GM23338 (cell line): Measurements from ENCODE around the gene SSH2.

Experiments
- EZH2 ChIP-seq: fragments of 200-600 bp; sonication (generic); IDR thresholded peaks from one replicate; pipeline ENCODE4 v1.8.0; 2017; ENCODE audit warnings: antibody characterized with exemption, mild to moderate bottlenecking, low read depth; ENCODE audit not compliant: unreplicated experiment
- POLR2AphosphoS5 ChIP-seq: IDR thresholded peaks from 2 replicates; pipeline ENCODE4 v1.6.1; 2016; ENCODE audit warnings: antibody characterized with exemption, low read depth
- TF ChIP-seq, protein P1 (sequence below), 2 experiments: fragments of 200-600 bp in 1 of 2; sonication (generic) in 1 of 2; conservative IDR thresholded peaks; 2 replicates each; pipeline versions ENCODE4 v1.5.1 to v1.6.1; 2016 to 2017; ENCODE audit warnings: antibody characterized with exemption in 2 of 2, low read depth in 2 of 2, mild to moderate bottlenecking in 2 of 2, moderate library complexity in 1 of 2
- TF ChIP-seq, protein P2 (sequence below): IDR thresholded peaks from one replicate; pipeline ENCODE4 v1.6.1; 2018; ENCODE audit warnings: antibody characterized with exemption; ENCODE audit not compliant: unreplicated experiment

DNA sequence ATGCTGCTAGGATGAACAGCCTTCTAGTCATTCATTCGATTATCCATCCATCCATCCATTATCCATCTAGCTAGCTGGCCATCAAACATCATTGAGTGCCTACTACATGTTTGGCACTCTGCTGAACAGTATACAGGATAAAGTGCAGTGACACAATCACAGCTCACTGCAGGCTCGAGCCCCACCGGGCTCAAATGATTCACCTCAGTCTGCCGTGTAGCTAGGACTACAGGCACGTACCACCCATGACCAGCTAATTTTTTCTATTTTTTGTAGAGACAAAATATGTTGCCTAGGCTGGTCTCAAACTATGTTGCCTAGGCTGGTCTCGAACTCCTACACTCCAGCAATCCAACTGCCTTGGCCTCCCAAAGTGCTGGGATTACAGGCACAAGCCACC lies 50.0 kb downstream of the SSH2 start:
- TF ChIP-seq, protein P1, sequence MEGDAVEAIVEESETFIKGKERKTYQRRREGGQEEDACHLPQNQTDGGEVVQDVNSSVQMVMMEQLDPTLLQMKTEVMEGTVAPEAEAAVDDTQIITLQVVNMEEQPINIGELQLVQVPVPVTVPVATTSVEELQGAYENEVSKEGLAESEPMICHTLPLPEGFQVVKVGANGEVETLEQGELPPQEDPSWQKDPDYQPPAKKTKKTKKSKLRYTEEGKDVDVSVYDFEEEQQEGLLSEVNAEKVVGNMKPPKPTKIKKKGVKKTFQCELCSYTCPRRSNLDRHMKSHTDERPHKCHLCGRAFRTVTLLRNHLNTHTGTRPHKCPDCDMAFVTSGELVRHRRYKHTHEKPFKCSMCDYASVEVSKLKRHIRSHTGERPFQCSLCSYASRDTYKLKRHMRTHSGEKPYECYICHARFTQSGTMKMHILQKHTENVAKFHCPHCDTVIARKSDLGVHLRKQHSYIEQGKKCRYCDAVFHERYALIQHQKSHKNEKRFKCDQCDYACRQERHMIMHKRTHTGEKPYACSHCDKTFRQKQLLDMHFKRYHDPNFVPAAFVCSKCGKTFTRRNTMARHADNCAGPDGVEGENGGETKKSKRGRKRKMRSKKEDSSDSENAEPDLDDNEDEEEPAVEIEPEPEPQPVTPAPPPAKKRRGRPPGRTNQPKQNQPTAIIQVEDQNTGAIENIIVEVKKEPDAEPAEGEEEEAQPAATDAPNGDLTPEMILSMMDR (conservative IDR thresholded peaks at IDR 0.05; ENCODE audit: low read depth in 2 of 2) = no peak
- TF ChIP-seq EZH2 = no peak
- no peak for TF ChIP-seq POLR2AphosphoS5
- TF ChIP-seq, protein P2, sequence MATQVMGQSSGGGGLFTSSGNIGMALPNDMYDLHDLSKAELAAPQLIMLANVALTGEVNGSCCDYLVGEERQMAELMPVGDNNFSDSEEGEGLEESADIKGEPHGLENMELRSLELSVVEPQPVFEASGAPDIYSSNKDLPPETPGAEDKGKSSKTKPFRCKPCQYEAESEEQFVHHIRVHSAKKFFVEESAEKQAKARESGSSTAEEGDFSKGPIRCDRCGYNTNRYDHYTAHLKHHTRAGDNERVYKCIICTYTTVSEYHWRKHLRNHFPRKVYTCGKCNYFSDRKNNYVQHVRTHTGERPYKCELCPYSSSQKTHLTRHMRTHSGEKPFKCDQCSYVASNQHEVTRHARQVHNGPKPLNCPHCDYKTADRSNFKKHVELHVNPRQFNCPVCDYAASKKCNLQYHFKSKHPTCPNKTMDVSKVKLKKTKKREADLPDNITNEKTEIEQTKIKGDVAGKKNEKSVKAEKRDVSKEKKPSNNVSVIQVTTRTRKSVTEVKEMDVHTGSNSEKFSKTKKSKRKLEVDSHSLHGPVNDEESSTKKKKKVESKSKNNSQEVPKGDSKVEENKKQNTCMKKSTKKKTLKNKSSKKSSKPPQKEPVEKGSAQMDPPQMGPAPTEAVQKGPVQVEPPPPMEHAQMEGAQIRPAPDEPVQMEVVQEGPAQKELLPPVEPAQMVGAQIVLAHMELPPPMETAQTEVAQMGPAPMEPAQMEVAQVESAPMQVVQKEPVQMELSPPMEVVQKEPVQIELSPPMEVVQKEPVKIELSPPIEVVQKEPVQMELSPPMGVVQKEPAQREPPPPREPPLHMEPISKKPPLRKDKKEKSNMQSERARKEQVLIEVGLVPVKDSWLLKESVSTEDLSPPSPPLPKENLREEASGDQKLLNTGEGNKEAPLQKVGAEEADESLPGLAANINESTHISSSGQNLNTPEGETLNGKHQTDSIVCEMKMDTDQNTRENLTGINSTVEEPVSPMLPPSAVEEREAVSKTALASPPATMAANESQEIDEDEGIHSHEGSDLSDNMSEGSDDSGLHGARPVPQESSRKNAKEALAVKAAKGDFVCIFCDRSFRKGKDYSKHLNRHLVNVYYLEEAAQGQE = no peak
